K562 (cell line): ENCODE measurements around the gene SKIC8. TPM values are rescaled to one million over a fixed set of nuclear protein-coding genes. Genes with fewer than 3 reads are reported as not detected.

Source experiments
- CBX2 ChIP-seq: fragments of 200-600 bp; sonication (generic); IDR thresholded peaks from one replicate; pipeline ENCODE4 v1.6.1; 2012; ENCODE audit warnings: mild to moderate bottlenecking, low read length, inconsistent platforms; ENCODE audit not compliant: insufficient read depth, poor library complexity, severe bottlenecking
- JUND ChIP-seq, 2 experiments: IDR thresholded peaks; 2 replicates in 1 of 2; 3 replicates in 1 of 2; pipeline ENCODE4 v1.6.1; 2011; ENCODE audit warnings: borderline replicate concordance in 2 of 2, low read depth in 2 of 2, low read length in 2 of 2, improper control_type of control experiment in 1 of 2, missing biosample characterization in 1 of 2, missing genetic modification characterization in 1 of 2, missing genetic modification reagents in 1 of 2
- MYC ChIP-seq, 2 experiments: fragments of 250-450 bp in 1 of 2; sonication (Bioruptor Pico) in 1 of 2; IDR thresholded peaks; 2 replicates each; pipeline versions ENCODE4 v1.5.1 to v1.6.1; 2012 to 2021; ENCODE audit warnings: low read depth in 2 of 2, borderline replicate concordance in 1 of 2, improper control_type of control experiment in 1 of 2, low read length in 1 of 2, mild to moderate bottlenecking in 1 of 2, moderate library complexity in 1 of 2
- RCOR1 ChIP-seq, 2 experiments: IDR thresholded peaks; 2 replicates each; pipeline ENCODE4 v1.6.1; 2012; ENCODE audit warnings: low read depth in 2 of 2, low read length in 2 of 2, borderline replicate concordance in 1 of 2, improper control_type of control experiment in 1 of 2
- polyA plus RNA-seq, 8 experiments: library from polyadenylated mRNA; depleted of rRNA in 4 of 8; stranded (reverse) in 5 of 8; unstranded in 3 of 8; fragments of >200 nt; fragmentation: Nextera tagmentation in 2 of 8; fragmentation: Illumina TruSeq in 1 of 8; extraction: Ambion mirVana in 2 of 8; extraction: Trizol in 1 of 8; gene quantifications; 2 replicates each; pipeline versions ENCODE4 v1.2.1 to v1.2.3, GENCODE V29; 2011 to 2014; ENCODE audit warnings: inconsistent platforms in 1 of 8, missing spikeins in 1 of 8
- total RNA-seq, 7 experiments: library from RNA; depleted of rRNA in 6 of 7; stranded (reverse); fragments of >200 nt in 6 of 7; fragmentation: Illumina TruSeq in 2 of 7; extraction: Trizol in 2 of 7; gene quantifications; 2 replicates each; pipeline versions ENCODE4 v1.2.1 to v1.2.3, GENCODE V29; 2011 to 2021; ENCODE audit warnings: low replicate concordance in 1 of 7
- TF ChIP-seq, protein P1 (sequence below): fragments of 450-650 bp; IDR thresholded peaks from 2 replicates; pipeline ENCODE4 v1.6.1; 2016; ENCODE audit warnings: mild to moderate bottlenecking, moderate library complexity
- TF ChIP-seq, protein P2 (sequence below): sonication (generic); formaldehyde crosslinking; IDR thresholded peaks from 2 replicates; pipeline ENCODE4 v1.9.0; 2022; ENCODE audit warnings: mild to moderate bottlenecking, missing genetic modification reagents

The SKIC8 gene
- total and polyA plus RNA-seq, 9 of the 15 experiments (the other 6 are each of a cell fraction or from before 2014, with no cell fraction given): 79.5 to 389 (median 146) TPM

DNA sequence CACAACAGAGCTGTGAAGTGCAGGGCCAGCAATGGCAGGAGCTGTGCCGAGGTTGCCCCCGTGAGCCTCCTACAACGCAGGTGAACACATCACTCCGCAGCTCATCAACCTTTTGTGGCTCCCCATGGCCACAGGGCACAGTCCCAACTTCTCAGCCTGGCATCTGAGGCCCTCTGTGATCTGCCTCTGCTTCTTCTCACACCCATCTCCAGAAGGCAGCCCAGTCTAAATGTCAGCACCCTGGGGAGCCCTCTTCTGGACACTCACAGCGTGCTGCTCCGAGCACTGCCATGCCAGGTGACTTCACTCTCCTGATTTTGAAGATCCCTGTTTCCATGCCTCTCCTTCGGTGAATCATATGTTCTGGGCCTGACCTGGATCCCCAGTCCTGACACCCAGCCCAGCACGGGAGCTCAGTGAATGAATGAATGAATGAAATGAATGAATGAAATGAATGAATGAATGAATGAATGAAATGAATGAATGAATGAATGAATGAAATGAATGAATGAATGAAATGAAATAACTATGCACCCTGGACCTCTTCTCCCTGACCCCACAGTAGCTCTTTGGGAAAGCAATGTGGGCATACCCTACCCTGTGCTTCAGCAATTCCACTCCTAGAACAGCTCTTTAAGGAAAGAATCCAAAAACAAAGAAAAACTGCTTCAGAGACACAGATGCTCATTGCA, 17.9 kb upstream of the SKIC8 start (continued):
- TF ChIP-seq, protein P1, sequence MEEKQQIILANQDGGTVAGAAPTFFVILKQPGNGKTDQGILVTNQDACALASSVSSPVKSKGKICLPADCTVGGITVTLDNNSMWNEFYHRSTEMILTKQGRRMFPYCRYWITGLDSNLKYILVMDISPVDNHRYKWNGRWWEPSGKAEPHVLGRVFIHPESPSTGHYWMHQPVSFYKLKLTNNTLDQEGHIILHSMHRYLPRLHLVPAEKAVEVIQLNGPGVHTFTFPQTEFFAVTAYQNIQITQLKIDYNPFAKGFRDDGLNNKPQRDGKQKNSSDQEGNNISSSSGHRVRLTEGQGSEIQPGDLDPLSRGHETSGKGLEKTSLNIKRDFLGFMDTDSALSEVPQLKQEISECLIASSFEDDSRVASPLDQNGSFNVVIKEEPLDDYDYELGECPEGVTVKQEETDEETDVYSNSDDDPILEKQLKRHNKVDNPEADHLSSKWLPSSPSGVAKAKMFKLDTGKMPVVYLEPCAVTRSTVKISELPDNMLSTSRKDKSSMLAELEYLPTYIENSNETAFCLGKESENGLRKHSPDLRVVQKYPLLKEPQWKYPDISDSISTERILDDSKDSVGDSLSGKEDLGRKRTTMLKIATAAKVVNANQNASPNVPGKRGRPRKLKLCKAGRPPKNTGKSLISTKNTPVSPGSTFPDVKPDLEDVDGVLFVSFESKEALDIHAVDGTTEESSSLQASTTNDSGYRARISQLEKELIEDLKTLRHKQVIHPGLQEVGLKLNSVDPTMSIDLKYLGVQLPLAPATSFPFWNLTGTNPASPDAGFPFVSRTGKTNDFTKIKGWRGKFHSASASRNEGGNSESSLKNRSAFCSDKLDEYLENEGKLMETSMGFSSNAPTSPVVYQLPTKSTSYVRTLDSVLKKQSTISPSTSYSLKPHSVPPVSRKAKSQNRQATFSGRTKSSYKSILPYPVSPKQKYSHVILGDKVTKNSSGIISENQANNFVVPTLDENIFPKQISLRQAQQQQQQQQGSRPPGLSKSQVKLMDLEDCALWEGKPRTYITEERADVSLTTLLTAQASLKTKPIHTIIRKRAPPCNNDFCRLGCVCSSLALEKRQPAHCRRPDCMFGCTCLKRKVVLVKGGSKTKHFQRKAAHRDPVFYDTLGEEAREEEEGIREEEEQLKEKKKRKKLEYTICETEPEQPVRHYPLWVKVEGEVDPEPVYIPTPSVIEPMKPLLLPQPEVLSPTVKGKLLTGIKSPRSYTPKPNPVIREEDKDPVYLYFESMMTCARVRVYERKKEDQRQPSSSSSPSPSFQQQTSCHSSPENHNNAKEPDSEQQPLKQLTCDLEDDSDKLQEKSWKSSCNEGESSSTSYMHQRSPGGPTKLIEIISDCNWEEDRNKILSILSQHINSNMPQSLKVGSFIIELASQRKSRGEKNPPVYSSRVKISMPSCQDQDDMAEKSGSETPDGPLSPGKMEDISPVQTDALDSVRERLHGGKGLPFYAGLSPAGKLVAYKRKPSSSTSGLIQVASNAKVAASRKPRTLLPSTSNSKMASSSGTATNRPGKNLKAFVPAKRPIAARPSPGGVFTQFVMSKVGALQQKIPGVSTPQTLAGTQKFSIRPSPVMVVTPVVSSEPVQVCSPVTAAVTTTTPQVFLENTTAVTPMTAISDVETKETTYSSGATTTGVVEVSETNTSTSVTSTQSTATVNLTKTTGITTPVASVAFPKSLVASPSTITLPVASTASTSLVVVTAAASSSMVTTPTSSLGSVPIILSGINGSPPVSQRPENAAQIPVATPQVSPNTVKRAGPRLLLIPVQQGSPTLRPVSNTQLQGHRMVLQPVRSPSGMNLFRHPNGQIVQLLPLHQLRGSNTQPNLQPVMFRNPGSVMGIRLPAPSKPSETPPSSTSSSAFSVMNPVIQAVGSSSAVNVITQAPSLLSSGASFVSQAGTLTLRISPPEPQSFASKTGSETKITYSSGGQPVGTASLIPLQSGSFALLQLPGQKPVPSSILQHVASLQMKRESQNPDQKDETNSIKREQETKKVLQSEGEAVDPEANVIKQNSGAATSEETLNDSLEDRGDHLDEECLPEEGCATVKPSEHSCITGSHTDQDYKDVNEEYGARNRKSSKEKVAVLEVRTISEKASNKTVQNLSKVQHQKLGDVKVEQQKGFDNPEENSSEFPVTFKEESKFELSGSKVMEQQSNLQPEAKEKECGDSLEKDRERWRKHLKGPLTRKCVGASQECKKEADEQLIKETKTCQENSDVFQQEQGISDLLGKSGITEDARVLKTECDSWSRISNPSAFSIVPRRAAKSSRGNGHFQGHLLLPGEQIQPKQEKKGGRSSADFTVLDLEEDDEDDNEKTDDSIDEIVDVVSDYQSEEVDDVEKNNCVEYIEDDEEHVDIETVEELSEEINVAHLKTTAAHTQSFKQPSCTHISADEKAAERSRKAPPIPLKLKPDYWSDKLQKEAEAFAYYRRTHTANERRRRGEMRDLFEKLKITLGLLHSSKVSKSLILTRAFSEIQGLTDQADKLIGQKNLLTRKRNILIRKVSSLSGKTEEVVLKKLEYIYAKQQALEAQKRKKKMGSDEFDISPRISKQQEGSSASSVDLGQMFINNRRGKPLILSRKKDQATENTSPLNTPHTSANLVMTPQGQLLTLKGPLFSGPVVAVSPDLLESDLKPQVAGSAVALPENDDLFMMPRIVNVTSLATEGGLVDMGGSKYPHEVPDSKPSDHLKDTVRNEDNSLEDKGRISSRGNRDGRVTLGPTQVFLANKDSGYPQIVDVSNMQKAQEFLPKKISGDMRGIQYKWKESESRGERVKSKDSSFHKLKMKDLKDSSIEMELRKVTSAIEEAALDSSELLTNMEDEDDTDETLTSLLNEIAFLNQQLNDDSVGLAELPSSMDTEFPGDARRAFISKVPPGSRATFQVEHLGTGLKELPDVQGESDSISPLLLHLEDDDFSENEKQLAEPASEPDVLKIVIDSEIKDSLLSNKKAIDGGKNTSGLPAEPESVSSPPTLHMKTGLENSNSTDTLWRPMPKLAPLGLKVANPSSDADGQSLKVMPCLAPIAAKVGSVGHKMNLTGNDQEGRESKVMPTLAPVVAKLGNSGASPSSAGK: peak; percentile 56
- TF ChIP-seq JUND (IDR thresholded peaks at IDR 0.05; ENCODE audit: borderline replicate concordance, low read depth, low read length): no peak
- peak; percentile 32; the same call in 1 of the 3 replicates for TF ChIP-seq JUND (tag; IDR thresholded peaks at IDR 0.05; ENCODE audit: borderline replicate concordance, low read depth, low read length)
- TF ChIP-seq CBX2: no peak
- no peak for TF ChIP-seq MYC (IDR thresholded peaks at IDR 0.05; ENCODE audit: low read depth, low read length)
- no peak for TF ChIP-seq MYC (CRISPR knock-in tag; IDR thresholded peaks at IDR 0.05; ENCODE audit: borderline replicate concordance, low read depth)
- TF ChIP-seq, protein P2, sequence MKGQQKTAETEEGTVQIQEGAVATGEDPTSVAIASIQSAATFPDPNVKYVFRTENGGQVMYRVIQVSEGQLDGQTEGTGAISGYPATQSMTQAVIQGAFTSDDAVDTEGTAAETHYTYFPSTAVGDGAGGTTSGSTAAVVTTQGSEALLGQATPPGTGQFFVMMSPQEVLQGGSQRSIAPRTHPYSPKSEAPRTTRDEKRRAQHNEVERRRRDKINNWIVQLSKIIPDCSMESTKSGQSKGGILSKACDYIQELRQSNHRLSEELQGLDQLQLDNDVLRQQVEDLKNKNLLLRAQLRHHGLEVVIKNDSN (CRISPR knock-in tag): no peak
- peak in 1 of 2 experiments; percentile 6; a peak in 1 of 4 replicates for TF ChIP-seq RCOR1 (IDR thresholded peaks at IDR 0.05; ENCODE audit: borderline replicate concordance in 1 of 2, low read depth in 2 of 2, low read length in 2 of 2)
